Measurements from ENCODE around the gene LRRC32.

GRCh38 chr11:76708972-76709660, 38.6 kb upstream of the LRRC32 start:
- TF ChIP-seq CTCF (IDR thresholded peaks at IDR 0.05 in 2 of 3, conservative IDR thresholded peaks at IDR 0.05 in 1 of 3; ENCODE audit: insufficient read depth in 2 of 3, low read depth in 1 of 3, low read length in 3 of 3) (no peak), JUND (IDR thresholded peaks at IDR 0.05; ENCODE audit: borderline replicate concordance, low read depth, low read length) (no peak), JUND (tag; IDR thresholded peaks at IDR 0.05; ENCODE audit: borderline replicate concordance, low read depth, low read length) (no peak), NFE2L1 (tag; IDR thresholded peaks at IDR 0.05; ENCODE audit: borderline replicate concordance, low read depth) (no peak), ZFP1 (CRISPR knock-in tag; IDR thresholded peaks at IDR 0.05) (no peak), ZBTB26 (CRISPR knock-in tag; IDR thresholded peaks at IDR 0.05) (no peak)
